ENCODE results near the gene ARL8B.

Gene ARL8B

GRCh38 chr3:5123937-5124336 lies 1.8 kb downstream of the ARL8B start:
- ATAC-seq, result no peak
- TF ChIP-seq SNAI2 (CRISPR knock-in tag; IDR thresholded peaks at IDR 0.05) (no peak), ZNF8 (CRISPR knock-in tag; IDR thresholded peaks at IDR 0.05) (no peak), ZNF565 (CRISPR knock-in tag; conservative IDR thresholded peaks at IDR 0.05; ENCODE audit: low read depth) (no peak), ZC3H10 (CRISPR knock-in tag; IDR thresholded peaks at IDR 0.05) (no peak)

- ATAC-seq, result no peak
- TF ChIP-seq ISL1 (CRISPR knock-in tag; IDR thresholded peaks at IDR 0.05) (peak; percentile 20; the same call in 1 of the 2 replicates), ZNF565 (CRISPR knock-in tag; conservative IDR thresholded peaks at IDR 0.05; ENCODE audit: low read depth) (no peak), SNAI2 (CRISPR knock-in tag; IDR thresholded peaks at IDR 0.05) (no peak), ZC3H10 (CRISPR knock-in tag; IDR thresholded peaks at IDR 0.05) (no peak), TCF4 (CRISPR knock-in tag; IDR thresholded peaks at IDR 0.05; ENCODE audit: borderline replicate concordance) (no peak)
These were observed 4.5 kb downstream of the ARL8B start for GRCh38 chr3:5126586-5126985.

- TF ChIP-seq ZNF70 (CRISPR knock-in tag; IDR thresholded peaks at IDR 0.05) (no peak), TOX (CRISPR knock-in tag; IDR thresholded peaks at IDR 0.05; ENCODE audit: borderline replicate concordance) (no peak), TSHZ2 (CRISPR knock-in tag; IDR thresholded peaks at IDR 0.05) (no peak), RARB (CRISPR knock-in tag; IDR thresholded peaks at IDR 0.05) (no peak), ZFP30 (CRISPR knock-in tag; IDR thresholded peaks at IDR 0.05) (no peak), ESRRG (CRISPR knock-in tag; IDR thresholded peaks at IDR 0.05) (no peak), OSR1 (CRISPR knock-in tag; IDR thresholded peaks at IDR 0.05) (no peak), GLIS3 (CRISPR knock-in tag; IDR thresholded peaks at IDR 0.05) (no peak), SNAI2 (CRISPR knock-in tag; IDR thresholded peaks at IDR 0.05) (no peak), CSRNP3 (CRISPR knock-in tag; IDR thresholded peaks at IDR 0.05) (no peak), CSDC2 (CRISPR knock-in tag; IDR thresholded peaks at IDR 0.05) (no peak), PATZ1 (CRISPR knock-in tag; IDR thresholded peaks at IDR 0.05; ENCODE audit: borderline replicate concordance) (no peak), ZC3H10 (CRISPR knock-in tag; IDR thresholded peaks at IDR 0.05) (no peak), ZFP3 (CRISPR knock-in tag; IDR thresholded peaks at IDR 0.05) (no peak)
- no peak for ATAC-seq
These were observed 6.8 kb downstream of the ARL8B start for GRCh38 chr3:5128849-5129248.

GRCh38 chr3:5133239-5134018 lies 11.3 kb downstream of the ARL8B start:
- ATAC-seq, result no peak
- TF ChIP-seq SNAI2 (CRISPR knock-in tag; IDR thresholded peaks at IDR 0.05) (no peak), ZFP30 (CRISPR knock-in tag; IDR thresholded peaks at IDR 0.05) (no peak), GLIS3 (CRISPR knock-in tag; IDR thresholded peaks at IDR 0.05) (no peak), ESRRG (CRISPR knock-in tag; IDR thresholded peaks at IDR 0.05) (no peak), RARB (CRISPR knock-in tag; IDR thresholded peaks at IDR 0.05) (no peak), TCF4 (CRISPR knock-in tag; IDR thresholded peaks at IDR 0.05; ENCODE audit: borderline replicate concordance) (no peak), ZNF8 (CRISPR knock-in tag; IDR thresholded peaks at IDR 0.05) (no peak), TOX (CRISPR knock-in tag; IDR thresholded peaks at IDR 0.05; ENCODE audit: borderline replicate concordance) (no peak), CSRNP3 (CRISPR knock-in tag; IDR thresholded peaks at IDR 0.05) (no peak), ZNF70 (CRISPR knock-in tag; IDR thresholded peaks at IDR 0.05) (no peak), PPARA (CRISPR knock-in tag; IDR thresholded peaks at IDR 0.05; ENCODE audit: borderline replicate concordance) (no peak), CREB5 (CRISPR knock-in tag; IDR thresholded peaks at IDR 0.05; ENCODE audit: low read depth) (no peak), POU6F1 (CRISPR knock-in tag; IDR thresholded peaks at IDR 0.05; ENCODE audit: borderline replicate concordance, low read depth) (no peak), PATZ1 (CRISPR knock-in tag; IDR thresholded peaks at IDR 0.05; ENCODE audit: borderline replicate concordance) (no peak), ZFP3 (CRISPR knock-in tag; IDR thresholded peaks at IDR 0.05) (no peak), ZNF565 (CRISPR knock-in tag; conservative IDR thresholded peaks at IDR 0.05; ENCODE audit: low read depth) (no peak), ZC3H10 (CRISPR knock-in tag; IDR thresholded peaks at IDR 0.05) (no peak), CSDC2 (CRISPR knock-in tag; IDR thresholded peaks at IDR 0.05) (no peak), OSR1 (CRISPR knock-in tag; IDR thresholded peaks at IDR 0.05) (no peak)
